ENCODE measurements around the gene HS3ST3A1. TPM values are rescaled to one million over a fixed set of nuclear protein-coding genes. Genes with fewer than 3 reads are reported as not detected.

Gene HS3ST3A1
- total RNA-seq, 1 experiment from 2014 or later, result not detected

DNA sequence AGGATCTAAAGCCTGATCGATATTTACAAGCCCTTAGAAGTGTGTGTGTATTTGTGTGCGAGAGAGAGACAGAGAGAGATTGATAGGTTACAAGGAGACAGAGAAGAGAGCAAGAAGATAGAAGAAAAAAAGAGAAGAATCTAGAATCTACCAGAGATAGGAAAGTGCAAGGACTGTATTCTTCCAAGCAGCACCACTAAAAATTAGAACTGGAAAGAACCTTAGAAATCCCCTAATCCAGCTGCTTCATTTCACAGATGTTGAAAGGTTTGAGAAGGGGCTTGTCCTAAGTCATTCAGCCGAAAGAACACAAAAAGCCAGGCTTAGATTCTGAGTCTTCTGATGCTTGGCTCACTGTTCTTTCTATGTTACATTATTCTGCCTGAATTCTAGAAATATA lies 92.2 kb downstream of the HS3ST3A1 start:
- Histone ChIP-seq H3K4me2 (ENCODE audit: low read length) (no peak overlapping the region), H3K36me3 (ENCODE audit: control insufficient read depth in 1 of 2, insufficient read depth in 2 of 2, low read length in 2 of 2) (no peaks in the 10 kb centered on the region), H3K9me3 (ENCODE audit: control insufficient read depth in 1 of 2, insufficient read depth in 1 of 2, low read depth in 1 of 2, low read length in 2 of 2) (no peaks in the 10 kb centered on the region), H3K4me3 (replicated peaks in 1 of 2; ENCODE audit: low read depth in 1 of 2, low read length in 2 of 2) (no peak overlapping the region), H4K20me1 (ENCODE audit: insufficient read depth) (no peaks in the 10 kb centered on the region), H3K79me2 (ENCODE audit: insufficient read depth, low read length) (no peaks in the 10 kb centered on the region), H2AFZ (ENCODE audit: low read depth, low read length, poor library complexity, severe bottlenecking) (no peak overlapping the region), H3K9ac (ENCODE audit: low read length) (no peak overlapping the region), H3K4me1 (ENCODE audit: control insufficient read depth in 1 of 2, insufficient read depth in 2 of 2, low read length in 2 of 2) (no peaks in the 10 kb centered on the region), H3K9me2 (ENCODE audit: insufficient read depth) (no peaks in the 10 kb centered on the region), H3K27me3 (ENCODE audit: insufficient read depth, low read length) (no peaks in the 10 kb centered on the region), H3K27ac (ENCODE audit: low read depth, low read length) (no peak overlapping the region)
- RAD21 ChIA-PET (ENCODE audit: low non-redundant PET in 1 of 2, low total read pairs in 2 of 2, uncharacterized antibody in 2 of 2, unreplicated experiment in 2 of 2), result no interaction called here
- POLR2A ChIA-PET, result no interaction called here
- intact Hi-C loops (cut with micrococcal nuclease), result no loop called here
- ATAC-seq (no peak), DNase-seq (ENCODE audit: low read depth, low spot score) (no peak)
- CTCF ChIA-PET, result no interaction called here
- no TSS peak for BruUV-seq (replicated peaks)
- TF ChIP-seq EZH2 (IDR thresholded peaks at IDR 0.05) (no peak), EZH2phosphoT487 (IDR thresholded peaks at IDR 0.05; ENCODE audit: borderline replicate concordance) (no peak)

DNA sequence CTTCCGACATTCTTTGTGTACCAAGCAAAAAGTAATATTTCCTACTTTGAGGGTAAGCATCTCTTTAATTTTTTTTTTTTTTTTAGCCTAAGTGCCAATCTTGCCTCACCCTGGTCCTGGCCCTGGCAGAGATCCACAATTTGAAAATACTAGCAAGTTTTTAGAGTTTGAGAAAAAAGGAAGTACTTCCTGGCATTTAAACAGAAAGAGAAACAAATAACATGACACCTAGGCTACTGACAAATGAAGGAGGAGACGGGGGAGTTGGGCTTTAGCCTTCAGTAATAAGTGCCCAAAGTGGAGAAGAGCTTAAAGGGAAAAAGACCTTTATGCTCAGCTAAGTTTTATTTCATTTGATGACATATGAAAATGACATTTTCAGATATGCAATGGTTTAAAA lies 92.8 kb downstream of the HS3ST3A1 start:
- no peak for TF ChIP-seq FOSL1 (IDR thresholded peaks at IDR 0.05; ENCODE audit: low read depth)
- Histone ChIP-seq H3K4me3 (replicated peaks in 1 of 2; ENCODE audit: low read depth in 1 of 2, low read length in 2 of 2) (no peak overlapping the region), H3K36me3 (ENCODE audit: control insufficient read depth in 1 of 2, insufficient read depth in 2 of 2, low read length in 2 of 2) (no peaks in the 10 kb centered on the region), H3K9me2 (ENCODE audit: insufficient read depth) (no peaks in the 10 kb centered on the region), H4K20me1 (ENCODE audit: insufficient read depth) (no peaks in the 10 kb centered on the region), H3K79me2 (ENCODE audit: insufficient read depth, low read length) (no peaks in the 10 kb centered on the region), H3K4me1 (ENCODE audit: control insufficient read depth in 1 of 2, insufficient read depth in 2 of 2, low read length in 2 of 2) (no peaks in the 10 kb centered on the region), H3K9ac (ENCODE audit: low read length) (no peak overlapping the region), H3K9me3 (ENCODE audit: control insufficient read depth in 1 of 2, insufficient read depth in 1 of 2, low read depth in 1 of 2, low read length in 2 of 2) (no peaks in the 10 kb centered on the region), H3K27me3 (ENCODE audit: insufficient read depth, low read length) (no peaks in the 10 kb centered on the region), H3K27ac (ENCODE audit: low read depth, low read length) (no peak overlapping the region), H2AFZ (ENCODE audit: low read depth, low read length, poor library complexity, severe bottlenecking) (no peak overlapping the region), H3K4me2 (ENCODE audit: low read length) (no peak overlapping the region)
- ATAC-seq (no peak), DNase-seq (ENCODE audit: low read depth, low spot score) (no peak)
- POLR2A ChIA-PET, result no interaction called here
- intact Hi-C loops (cut with micrococcal nuclease), result no loop called here
- CTCF ChIA-PET, result interaction anchor here (0.6 kb wide), 1 partner anchor 84 kb away, joined by 3 read pairs; no protein-coding TSS in a partner anchor
- RAD21 ChIA-PET (ENCODE audit: low non-redundant PET in 1 of 2, low total read pairs in 2 of 2, uncharacterized antibody in 2 of 2, unreplicated experiment in 2 of 2), result no interaction called here
- no TSS peak for BruUV-seq (replicated peaks)

DNA sequence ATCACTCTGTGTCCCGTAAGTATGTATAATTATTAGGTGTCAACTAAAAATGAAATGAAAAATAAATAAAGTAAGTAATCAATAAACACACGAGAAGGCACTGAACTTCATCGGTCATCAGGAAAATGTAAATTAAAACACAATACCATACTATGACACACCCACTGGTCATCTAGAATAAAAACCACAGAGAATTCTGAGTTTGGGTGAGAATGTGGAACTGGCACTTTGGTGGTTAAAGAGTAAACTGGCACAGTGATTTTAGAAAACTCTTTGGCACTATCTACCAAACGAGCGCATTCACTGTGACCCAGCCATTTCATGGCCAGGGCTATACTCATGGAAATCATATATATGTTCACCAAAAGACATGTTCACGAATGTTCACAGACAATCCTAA lies 98.2 kb downstream of the HS3ST3A1 start:
- no peak overlapping the region for H3K9ac ChIP-seq (ENCODE audit: low read length)
- no peak overlapping the region for H3K4me3 ChIP-seq (replicated peaks in 1 of 2; ENCODE audit: low read depth in 1 of 2, low read length in 2 of 2)
- H4K20me1 ChIP-seq (ENCODE audit: insufficient read depth), result no peaks in the 10 kb centered on the region
- H3K4me1 ChIP-seq (ENCODE audit: control insufficient read depth in 1 of 2, insufficient read depth in 2 of 2, low read length in 2 of 2), result no peaks in the 10 kb centered on the region
- H3K4me2 ChIP-seq (ENCODE audit: low read length), result no peak overlapping the region
- no peak overlapping the region for H2AFZ ChIP-seq (ENCODE audit: low read depth, low read length, poor library complexity, severe bottlenecking)
- no peak overlapping the region for H3K27ac ChIP-seq (ENCODE audit: low read depth, low read length)
- ChIA-PET RAD21 (ENCODE audit: low non-redundant PET in 1 of 2, low total read pairs in 2 of 2, uncharacterized antibody in 2 of 2, unreplicated experiment in 2 of 2) (no interaction called here), CTCF (no interaction called here), POLR2A (no interaction called here)
- no peaks in the 10 kb centered on the region for H3K9me2 ChIP-seq (ENCODE audit: insufficient read depth)
- no peaks in the 10 kb centered on the region for H3K27me3 ChIP-seq (ENCODE audit: insufficient read depth, low read length)
- intact Hi-C loops (cut with micrococcal nuclease), result no loop called here
- H3K36me3 ChIP-seq (ENCODE audit: control insufficient read depth in 1 of 2, insufficient read depth in 2 of 2, low read length in 2 of 2), result no peaks in the 10 kb centered on the region
- ATAC-seq, result no peak
- BruUV-seq (replicated peaks), result no TSS peak
- H3K79me2 ChIP-seq (ENCODE audit: insufficient read depth, low read length), result no peaks in the 10 kb centered on the region
- no peak for DNase-seq (ENCODE audit: low read depth, low spot score)
- H3K9me3 ChIP-seq (ENCODE audit: control insufficient read depth in 1 of 2, insufficient read depth in 1 of 2, low read depth in 1 of 2, low read length in 2 of 2), result no peaks in the 10 kb centered on the region
- TF ChIP-seq ELF1 (IDR thresholded peaks at IDR 0.05; ENCODE audit: borderline replicate concordance, low read depth), result no peak
- TF ChIP-seq JUND (IDR thresholded peaks at IDR 0.05), result no peak
- TF ChIP-seq, protein P1, sequence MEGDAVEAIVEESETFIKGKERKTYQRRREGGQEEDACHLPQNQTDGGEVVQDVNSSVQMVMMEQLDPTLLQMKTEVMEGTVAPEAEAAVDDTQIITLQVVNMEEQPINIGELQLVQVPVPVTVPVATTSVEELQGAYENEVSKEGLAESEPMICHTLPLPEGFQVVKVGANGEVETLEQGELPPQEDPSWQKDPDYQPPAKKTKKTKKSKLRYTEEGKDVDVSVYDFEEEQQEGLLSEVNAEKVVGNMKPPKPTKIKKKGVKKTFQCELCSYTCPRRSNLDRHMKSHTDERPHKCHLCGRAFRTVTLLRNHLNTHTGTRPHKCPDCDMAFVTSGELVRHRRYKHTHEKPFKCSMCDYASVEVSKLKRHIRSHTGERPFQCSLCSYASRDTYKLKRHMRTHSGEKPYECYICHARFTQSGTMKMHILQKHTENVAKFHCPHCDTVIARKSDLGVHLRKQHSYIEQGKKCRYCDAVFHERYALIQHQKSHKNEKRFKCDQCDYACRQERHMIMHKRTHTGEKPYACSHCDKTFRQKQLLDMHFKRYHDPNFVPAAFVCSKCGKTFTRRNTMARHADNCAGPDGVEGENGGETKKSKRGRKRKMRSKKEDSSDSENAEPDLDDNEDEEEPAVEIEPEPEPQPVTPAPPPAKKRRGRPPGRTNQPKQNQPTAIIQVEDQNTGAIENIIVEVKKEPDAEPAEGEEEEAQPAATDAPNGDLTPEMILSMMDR (IDR thresholded peaks at IDR 0.05 in 2 of 3, conservative IDR thresholded peaks at IDR 0.05 in 1 of 3; ENCODE audit: borderline replicate concordance in 1 of 3, insufficient read depth in 1 of 3, low read depth in 2 of 3, low read length in 2 of 3), result no peak
- no peak for TF ChIP-seq SRF (IDR thresholded peaks at IDR 0.05; ENCODE audit: low read depth)
- TF ChIP-seq CBX3 (IDR thresholded peaks at IDR 0.05; ENCODE audit: low read depth), result no peak
- TF ChIP-seq EGR1 (IDR thresholded peaks at IDR 0.05; ENCODE audit: low read depth), result no peak
- TF ChIP-seq RAD21 (IDR thresholded peaks at IDR 0.05; ENCODE audit: low read depth), result no peak
- no peak for TF ChIP-seq CEBPB (IDR thresholded peaks at IDR 0.05; ENCODE audit: low read depth)
- TF ChIP-seq ZNF274 (IDR thresholded peaks at IDR 0.05; ENCODE audit: low read depth, low read length), result no peak
- TF ChIP-seq, protein P2, sequence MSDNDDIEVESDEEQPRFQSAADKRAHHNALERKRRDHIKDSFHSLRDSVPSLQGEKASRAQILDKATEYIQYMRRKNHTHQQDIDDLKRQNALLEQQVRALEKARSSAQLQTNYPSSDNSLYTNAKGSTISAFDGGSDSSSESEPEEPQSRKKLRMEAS (IDR thresholded peaks at IDR 0.05), result no peak
- TF ChIP-seq FOSL1 (IDR thresholded peaks at IDR 0.05; ENCODE audit: low read depth), result no peak
- TF ChIP-seq, protein P3, sequence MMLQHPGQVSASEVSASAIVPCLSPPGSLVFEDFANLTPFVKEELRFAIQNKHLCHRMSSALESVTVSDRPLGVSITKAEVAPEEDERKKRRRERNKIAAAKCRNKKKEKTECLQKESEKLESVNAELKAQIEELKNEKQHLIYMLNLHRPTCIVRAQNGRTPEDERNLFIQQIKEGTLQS (IDR thresholded peaks at IDR 0.05), result no peak
